ENCODE measurements around the gene FAM13C.

DNA sequence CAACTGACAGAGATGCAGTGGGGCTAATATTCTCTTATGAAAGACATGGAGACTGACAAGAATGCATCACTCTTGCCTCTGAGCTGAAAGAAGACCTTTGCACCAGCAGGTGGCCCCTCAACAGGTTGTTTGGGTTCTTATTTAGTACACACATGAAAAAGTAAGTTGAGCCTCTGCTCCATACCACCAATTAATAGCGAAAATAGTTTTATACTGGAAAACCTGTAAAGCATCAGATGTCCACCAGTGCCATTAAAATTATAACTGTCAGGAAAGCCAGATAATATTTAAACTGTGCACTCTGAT, 26.3 kb upstream of the FAM13C start:
- TF ChIP-seq SP2 (IDR thresholded peaks at IDR 0.05; ENCODE audit: extremely low read depth, low read depth, low read length, poor library complexity, severe bottlenecking): no peak
- TF ChIP-seq TGIF2 (CRISPR knock-in tag; IDR thresholded peaks at IDR 0.05): no peak
- no peak for TF ChIP-seq MTA3 (IDR thresholded peaks at IDR 0.05; ENCODE audit: borderline replicate concordance)
- TF ChIP-seq YY1 (IDR thresholded peaks at IDR 0.05; ENCODE audit: borderline replicate concordance in 1 of 3, control insufficient read depth in 1 of 3, extremely low read depth in 1 of 3, insufficient read depth in 3 of 3, insufficient read length in 1 of 3, insufficient replicate concordance in 2 of 3, low read depth in 1 of 3, low read length in 2 of 3): no peak
- no peak for TF ChIP-seq RNF2 (IDR thresholded peaks at IDR 0.05)
- no peak for TF ChIP-seq CBFA2T3 (IDR thresholded peaks at IDR 0.05)
